Right hindlimb (tissue), 1 donor: ENCODE measurements around the gene FAF1.

Source experiments
- DNase-seq: peaks from one replicate; pipeline ENCODE4 v3.0.0-alpha.2; 2018

The FAF1 gene

DNA sequence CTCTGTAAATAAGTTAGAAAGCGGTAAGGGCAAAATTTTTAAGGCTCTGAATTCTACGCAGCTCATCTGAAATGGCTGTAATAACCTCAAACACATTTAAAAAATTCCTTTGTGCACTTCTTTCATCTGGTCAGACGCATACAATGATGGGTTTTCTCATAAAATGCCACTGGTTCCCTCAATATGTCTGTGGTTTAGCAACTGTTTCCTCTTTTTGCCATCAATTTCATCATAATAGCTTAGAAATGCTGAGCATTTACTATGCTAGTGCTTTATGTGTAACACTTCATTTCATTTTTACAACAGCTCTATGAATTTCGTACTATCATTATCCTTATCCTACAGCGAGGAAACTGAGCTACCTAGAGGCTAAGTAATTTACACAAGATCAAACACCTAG lies 501.6 kb downstream of the FAF1 start:
- DNase-seq: no peak

- DNase-seq: no peak
These were observed 505.2 kb downstream of the FAF1 start for GRCh38 chr1:50454911-50455310.

- DNase-seq: no peak
These were observed 506.8 kb downstream of the FAF1 start for GRCh38 chr1:50453266-50453665.

- no peak for DNase-seq
These were observed 507.4 kb downstream of the FAF1 start for GRCh38 chr1:50452700-50453099.

- DNase-seq: no peak
These were observed 509.0 kb downstream of the FAF1 start for GRCh38 chr1:50450861-50451653.

- DNase-seq: no peak
These were observed 512.1 kb downstream of the FAF1 start for GRCh38 chr1:50447961-50448360.

GRCh38 chr1:50441183-50441582 lies 518.9 kb downstream of the FAF1 start:
- no peak for DNase-seq

- no peak for DNase-seq
These were observed 521.1 kb downstream of the FAF1 start for GRCh38 chr1:50438945-50439344.

DNA sequence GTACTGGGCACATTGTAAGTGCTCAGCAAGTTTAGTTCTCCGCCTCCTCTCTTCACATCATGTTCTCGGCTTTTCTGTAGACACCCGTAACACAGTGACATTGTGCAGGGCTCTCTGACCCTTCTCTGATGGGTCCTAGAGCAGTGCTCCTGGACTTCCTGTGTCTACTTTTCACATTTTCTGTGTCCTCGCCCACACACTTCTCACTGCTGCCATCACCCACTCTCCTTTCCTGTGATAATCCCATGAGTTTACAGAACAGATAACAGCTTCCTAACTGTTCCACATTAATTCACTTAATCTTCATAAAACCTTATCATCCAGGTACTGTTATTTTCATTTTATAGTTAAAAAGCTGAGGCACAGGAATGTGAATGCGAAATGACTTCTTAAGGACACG lies 523.6 kb downstream of the FAF1 start:
- no peak for DNase-seq

DNA sequence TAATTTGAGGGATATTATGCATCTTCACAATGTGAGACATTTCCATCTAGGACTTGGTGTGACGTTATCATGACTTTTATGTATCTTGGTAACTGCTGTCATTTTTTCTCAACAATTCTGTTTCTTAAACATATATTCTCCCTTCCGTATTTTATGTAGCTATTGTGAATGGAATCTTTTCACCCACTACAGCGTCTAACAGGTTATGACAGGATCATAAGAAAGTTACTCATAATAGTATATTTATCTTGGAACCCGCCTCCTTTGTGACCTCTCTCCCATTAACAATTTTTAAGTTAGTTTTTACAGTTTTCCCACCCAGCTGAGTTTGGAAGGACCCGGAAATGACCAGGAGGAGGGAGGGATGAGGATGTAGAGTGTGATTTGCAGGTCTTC lies 530.1 kb downstream of the FAF1 start:
- DNase-seq: no peak

- no peak for DNase-seq
These were observed 532.0 kb downstream of the FAF1 start for GRCh38 chr1:50427818-50428779.

- DNase-seq: no peak
These were observed 532.8 kb downstream of the FAF1 start for GRCh38 chr1:50427086-50427817.

DNA sequence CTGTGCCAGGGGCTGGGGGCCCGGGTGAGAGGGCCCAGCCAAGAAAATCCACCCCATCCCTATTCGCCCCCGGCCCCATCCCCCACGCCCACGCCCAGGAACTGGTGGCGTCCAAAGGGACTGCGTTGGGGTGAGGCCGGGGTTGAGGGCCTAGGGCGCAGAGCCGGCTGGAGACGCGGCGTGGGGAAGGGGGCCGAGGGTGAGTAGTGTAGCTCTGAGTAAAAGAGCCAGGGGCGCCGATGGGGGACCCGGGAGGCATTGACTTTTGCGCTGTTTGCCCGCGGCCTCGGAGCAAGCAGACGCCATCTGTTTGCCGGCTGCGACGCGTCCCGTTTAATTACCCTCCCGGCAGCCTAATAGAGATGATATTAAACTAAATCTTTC lies 533.4 kb downstream of the FAF1 start:
- DNase-seq: no peak

- no peak for DNase-seq
These were observed 533.9 kb downstream of the FAF1 start for GRCh38 chr1:50426108-50426700.

DNA sequence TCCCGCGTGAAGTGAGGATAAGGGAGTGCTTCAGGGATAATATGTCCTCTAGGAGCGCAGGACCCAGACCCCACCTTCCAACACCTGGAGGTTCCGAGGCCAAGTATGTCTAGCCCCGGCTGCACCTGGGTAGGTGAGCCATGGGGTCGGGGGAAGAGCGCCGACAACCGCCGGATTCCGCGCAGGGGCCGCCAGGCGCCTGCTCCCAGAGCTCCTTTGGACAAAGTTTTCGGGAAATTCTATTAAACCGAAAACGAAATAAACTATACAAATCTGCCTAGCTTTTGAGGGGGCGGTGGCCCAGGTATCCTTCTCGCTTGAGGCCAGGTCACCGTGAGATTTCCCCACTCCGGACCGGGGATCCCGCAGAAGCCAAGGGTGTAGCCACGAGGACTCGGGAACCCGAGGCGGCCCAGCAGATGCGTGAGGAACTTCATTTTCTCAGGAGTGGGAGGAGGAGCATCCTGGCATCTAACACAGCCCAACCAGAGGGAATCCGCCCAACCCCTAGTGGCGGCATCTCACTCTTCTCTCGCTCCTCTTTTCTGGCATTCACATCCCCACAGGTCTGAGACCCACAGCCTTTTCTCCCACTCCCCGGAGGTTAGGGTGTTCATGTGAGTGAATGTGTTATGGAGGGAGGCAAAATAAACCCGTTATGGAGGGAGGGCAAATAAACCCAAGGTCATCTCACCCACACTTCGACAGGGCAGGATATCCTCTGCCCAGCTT lies 534.5 kb downstream of the FAF1 start:
- no peak for DNase-seq

- DNase-seq: no peak
These were observed 535.1 kb downstream of the FAF1 start for GRCh38 chr1:50424884-50425375.

GRCh38 chr1:50424045-50424883 lies 535.8 kb downstream of the FAF1 start:
- no peak for DNase-seq

- no peak for DNase-seq
These were observed 536.4 kb downstream of the FAF1 start for GRCh38 chr1:50423670-50424000.

- DNase-seq: peak; percentile 27
These were observed 537.0 kb downstream of the FAF1 start, which contains the start of gene DMRTA2 for GRCh38 chr1:50422946-50423669. Gene DMRTA2 (minus strand): TSS chr1:50423443. CDS start chr1:50421536, 1,907 bp downstream.

DNA sequence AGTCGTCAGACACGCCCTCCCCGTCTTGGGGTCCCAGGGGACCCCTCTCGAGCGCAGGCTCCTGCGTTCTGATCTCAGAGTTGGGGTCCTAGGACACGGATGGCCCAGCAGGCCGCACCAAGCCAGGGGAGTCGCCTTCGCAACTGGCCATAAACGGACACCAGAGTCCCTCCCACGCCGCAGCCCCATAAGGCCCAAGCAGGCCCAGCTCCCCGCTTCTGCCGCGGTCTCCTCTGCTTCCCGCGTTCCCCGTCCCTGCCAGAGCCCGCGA lies 537.5 kb downstream of the FAF1 start:
- no peak for DNase-seq
